Astrocyte (in vitro differentiated cells and primary cell): Measurements from ENCODE around the gene TSPEAR. TPM values are rescaled to one million over a fixed set of nuclear protein-coding genes. Genes with fewer than 3 reads are reported as not detected.

Source experiments
- DNase-seq: peaks from one replicate; pipeline ENCODE4 v3.0.0-alpha.2; 2010; ENCODE audit warnings: low read depth
- FAIRE-seq: peaks from 2 replicates; lab custom pipeline; 2011; peaks lifted over from hg19 to GRCh38; lab: Jason Lieb, UNC
- H2AFZ ChIP-seq: 2 replicates; pipeline ENCODE4 v1.6.0; 2012; ENCODE audit warnings: low read depth, low read length, inconsistent platforms
- H3K27ac ChIP-seq: 2 replicates; pipeline ENCODE4 v1.5.1; 2011; ENCODE audit warnings: low read depth, low read length, inconsistent platforms
- H3K27me3 ChIP-seq: 2 replicates; pipeline ENCODE4 v1.6.0; 2011; ENCODE audit warnings: low read length, inconsistent platforms; ENCODE audit not compliant: insufficient read depth
- H3K36me3 ChIP-seq: 2 replicates; pipeline ENCODE4 v1.5.1; 2011; ENCODE audit warnings: low read length, inconsistent platforms; ENCODE audit not compliant: insufficient read depth
- H3K4me1 ChIP-seq: 2 replicates; pipeline ENCODE4 v1.5.1; 2011; ENCODE audit warnings: low read length, inconsistent platforms; ENCODE audit not compliant: insufficient read depth
- H3K4me2 ChIP-seq: 2 replicates; pipeline ENCODE4 v1.6.0; 2012; ENCODE audit warnings: low read length, inconsistent platforms
- H3K4me3 ChIP-seq: 2 replicates; pipeline ENCODE4 v1.5.1; 2011; ENCODE audit warnings: low read depth, mild to moderate bottlenecking, low read length, inconsistent platforms; ENCODE audit not compliant: insufficient read depth
- H3K79me2 ChIP-seq: 2 replicates; pipeline ENCODE4 v1.6.0; 2012; ENCODE audit warnings: mild to moderate bottlenecking, low read length, inconsistent platforms; ENCODE audit not compliant: insufficient read depth
- H3K9ac ChIP-seq: 2 replicates; pipeline ENCODE4 v1.6.0; 2012; ENCODE audit warnings: mild to moderate bottlenecking, low read length, inconsistent platforms
- H3K9me3 ChIP-seq: 2 replicates; pipeline ENCODE4 v1.5.1; 2012; ENCODE audit warnings: low read depth, mild to moderate bottlenecking, low read length, inconsistent platforms; ENCODE audit not compliant: insufficient read depth
- H4K20me1 ChIP-seq: 2 replicates; pipeline ENCODE4 v1.6.0; 2012; ENCODE audit warnings: low read length, inconsistent platforms; ENCODE audit not compliant: insufficient read depth
- H3K27ac Mint-ChIP-seq: one replicate; pipeline ENCODE4 v1.8.0; 2021; ENCODE audit warnings: mild to moderate bottlenecking, mixed read lengths; ENCODE audit not compliant: unreplicated experiment
- H3K27me3 Mint-ChIP-seq: one replicate; pipeline ENCODE4 v1.8.0; 2021; ENCODE audit warnings: low read depth, mixed read lengths; ENCODE audit not compliant: unreplicated experiment
- H3K36me3 Mint-ChIP-seq: one replicate; pipeline ENCODE4 v1.8.0; 2021; ENCODE audit warnings: low read depth, mixed read lengths; ENCODE audit not compliant: unreplicated experiment
- H3K4me1 Mint-ChIP-seq: one replicate; pipeline ENCODE4 v1.8.0; 2021; ENCODE audit warnings: low read depth, mixed read lengths; ENCODE audit not compliant: unreplicated experiment
- H3K4me3 Mint-ChIP-seq: one replicate; pipeline ENCODE4 v1.8.0; 2021; ENCODE audit warnings: mild to moderate bottlenecking, moderate library complexity, mixed read lengths; ENCODE audit not compliant: unreplicated experiment
- H3K9me3 Mint-ChIP-seq: one replicate; pipeline ENCODE4 v1.8.0; 2021; ENCODE audit warnings: mild to moderate bottlenecking, mixed read lengths; ENCODE audit not compliant: unreplicated experiment
- EZH2 ChIP-seq: IDR thresholded peaks from 2 replicates; pipeline ENCODE4 v1.6.1; 2012; ENCODE audit warnings: mild to moderate bottlenecking, low read length, inconsistent platforms; ENCODE audit not compliant: insufficient read depth
- total RNA-seq: library from RNA; stranded (reverse); gene quantifications from 2 replicates; pipeline ENCODE4 v1.2.1, GENCODE V29; 2021
- TF ChIP-seq, protein P1 (sequence below): IDR thresholded peaks from 2 replicates; pipeline ENCODE4 v1.5.1; 2011; ENCODE audit warnings: low read depth, mild to moderate bottlenecking, inconsistent platforms, low read length, moderate library complexity; ENCODE audit not compliant: insufficient read depth

The TSPEAR gene
- total RNA-seq, 1 donor from 2014 or later, result not detected

DNA sequence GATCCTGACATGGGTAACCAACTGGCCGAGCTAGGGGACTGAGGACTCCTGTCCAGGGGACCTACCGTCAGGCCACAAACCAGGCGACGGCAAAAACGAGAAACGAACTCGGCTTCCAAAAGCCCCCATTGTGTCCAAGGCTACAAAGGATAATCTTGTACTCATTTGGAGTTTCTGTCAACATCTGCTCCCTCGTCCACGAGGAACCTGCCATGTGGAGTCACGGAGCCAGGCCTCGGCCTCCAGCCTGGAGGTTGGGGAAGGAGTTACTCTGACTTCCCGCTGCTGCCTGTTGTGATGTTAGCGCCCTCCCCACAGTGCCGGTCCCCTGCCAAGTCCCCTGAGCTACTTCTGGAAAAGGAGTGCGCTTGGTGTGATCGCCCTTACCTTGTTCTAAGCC, 178.7 kb downstream of the TSPEAR start:
- H3K9me3 Mint-ChIP-seq, result peaks cover 9% of the 10 kb centered on the region
- H3K9ac ChIP-seq, result no peak overlapping the region
- no peaks in the 10 kb centered on the region for H3K79me2 ChIP-seq
- no peaks in the 10 kb centered on the region for H4K20me1 ChIP-seq
- H3K36me3 ChIP-seq, result no peaks in the 10 kb centered on the region
- H2AFZ ChIP-seq, result no peak overlapping the region
- H3K27me3 ChIP-seq, result no peaks in the 10 kb centered on the region
- no peaks in the 10 kb centered on the region for H3K9me3 ChIP-seq
- TF ChIP-seq, protein P1, sequence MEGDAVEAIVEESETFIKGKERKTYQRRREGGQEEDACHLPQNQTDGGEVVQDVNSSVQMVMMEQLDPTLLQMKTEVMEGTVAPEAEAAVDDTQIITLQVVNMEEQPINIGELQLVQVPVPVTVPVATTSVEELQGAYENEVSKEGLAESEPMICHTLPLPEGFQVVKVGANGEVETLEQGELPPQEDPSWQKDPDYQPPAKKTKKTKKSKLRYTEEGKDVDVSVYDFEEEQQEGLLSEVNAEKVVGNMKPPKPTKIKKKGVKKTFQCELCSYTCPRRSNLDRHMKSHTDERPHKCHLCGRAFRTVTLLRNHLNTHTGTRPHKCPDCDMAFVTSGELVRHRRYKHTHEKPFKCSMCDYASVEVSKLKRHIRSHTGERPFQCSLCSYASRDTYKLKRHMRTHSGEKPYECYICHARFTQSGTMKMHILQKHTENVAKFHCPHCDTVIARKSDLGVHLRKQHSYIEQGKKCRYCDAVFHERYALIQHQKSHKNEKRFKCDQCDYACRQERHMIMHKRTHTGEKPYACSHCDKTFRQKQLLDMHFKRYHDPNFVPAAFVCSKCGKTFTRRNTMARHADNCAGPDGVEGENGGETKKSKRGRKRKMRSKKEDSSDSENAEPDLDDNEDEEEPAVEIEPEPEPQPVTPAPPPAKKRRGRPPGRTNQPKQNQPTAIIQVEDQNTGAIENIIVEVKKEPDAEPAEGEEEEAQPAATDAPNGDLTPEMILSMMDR, result no peak
- no peak for TF ChIP-seq EZH2
- H3K4me3 Mint-ChIP-seq, result no peak overlapping the region
- H3K4me3 ChIP-seq, result no peak overlapping the region
- FAIRE-seq (no peak), DNase-seq (no peak)
- H3K4me1 ChIP-seq, result no peaks in the 10 kb centered on the region
- no peaks in the 10 kb centered on the region for H3K36me3 Mint-ChIP-seq
- H3K27ac Mint-ChIP-seq, result no peak overlapping the region
- peaks cover 29% of the 10 kb centered on the region for H3K27me3 Mint-ChIP-seq
- H3K4me2 ChIP-seq, result no peak overlapping the region
- H3K4me1 Mint-ChIP-seq, result no peaks in the 10 kb centered on the region
- no peak overlapping the region for H3K27ac ChIP-seq

DNA sequence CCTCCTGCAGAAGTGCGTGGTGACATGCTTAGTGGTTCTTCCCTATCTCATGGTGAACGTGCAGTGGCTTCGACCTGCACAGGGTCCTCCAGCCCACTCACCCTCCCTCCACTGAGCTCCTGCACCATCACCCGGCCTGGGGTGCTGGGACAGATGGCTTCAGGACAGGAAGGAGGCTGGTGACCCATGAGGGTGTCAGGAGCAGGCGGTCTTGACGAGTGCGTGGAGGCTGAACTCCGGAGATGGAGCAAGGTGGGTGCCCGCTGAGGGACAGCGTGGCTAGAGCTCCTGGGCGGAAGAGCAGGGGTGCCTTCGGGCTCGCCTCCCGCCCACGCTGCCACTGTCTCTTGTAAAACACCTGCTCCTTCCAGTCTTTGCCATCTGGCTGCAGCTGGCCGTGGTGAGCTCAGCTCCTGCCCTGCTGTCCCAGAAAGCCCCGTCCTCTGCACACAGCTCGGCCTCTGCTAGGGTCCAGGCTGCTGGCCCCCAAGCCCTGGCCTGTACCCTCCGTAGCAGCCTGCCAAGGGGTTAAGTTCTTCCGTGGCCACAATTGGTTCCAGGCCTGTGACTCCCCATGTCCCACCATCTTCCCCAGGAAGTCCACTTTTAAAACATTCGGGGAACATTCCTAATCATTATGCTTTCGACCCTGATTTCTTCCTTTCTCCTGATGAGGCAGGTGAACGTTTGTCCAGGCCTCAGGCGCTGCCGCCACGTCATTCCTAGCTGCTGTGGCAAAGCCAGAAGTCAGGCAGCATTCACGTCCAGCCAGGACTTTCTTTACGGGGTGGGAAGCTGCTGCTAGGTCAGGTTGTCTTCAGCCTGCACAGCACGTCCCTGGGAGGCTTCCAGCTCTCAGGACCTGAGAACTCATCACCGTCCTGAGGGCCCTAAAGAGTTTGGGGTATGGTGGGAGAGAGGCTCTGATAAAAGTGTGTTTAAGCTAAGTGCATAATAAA, 179.5 kb downstream of the TSPEAR start:
- H3K27me3 ChIP-seq, result no peaks in the 10 kb centered on the region
- H3K4me1 ChIP-seq, result no peaks in the 10 kb centered on the region
- no peak overlapping the region for H3K9ac ChIP-seq
- TF ChIP-seq, protein P1, result no peak
- TF ChIP-seq EZH2, result no peak
- no peak overlapping the region for H3K4me3 ChIP-seq
- H2AFZ ChIP-seq, result no peak overlapping the region
- no peak for FAIRE-seq
- no peak for DNase-seq
- H3K4me1 Mint-ChIP-seq, result no peaks in the 10 kb centered on the region
- H3K27ac Mint-ChIP-seq, result no peak overlapping the region
- H3K9me3 Mint-ChIP-seq, result peaks cover 9% of the 10 kb centered on the region
- H3K4me3 Mint-ChIP-seq, result no peak overlapping the region
- no peaks in the 10 kb centered on the region for H3K79me2 ChIP-seq
- no peak overlapping the region for H3K4me2 ChIP-seq
- no peaks in the 10 kb centered on the region for H3K9me3 ChIP-seq
- no peaks in the 10 kb centered on the region for H3K36me3 ChIP-seq
- H3K27me3 Mint-ChIP-seq, result peaks cover 32% of the 10 kb centered on the region
- H3K27ac ChIP-seq, result no peak overlapping the region
- H3K36me3 Mint-ChIP-seq, result no peaks in the 10 kb centered on the region
- H4K20me1 ChIP-seq, result no peaks in the 10 kb centered on the region
